Measurements from ENCODE around the gene EPS8L1.

GRCh38 chr19:55044286-55044685 lies 31.4 kb upstream of the EPS8L1 start:
- TF ChIP-seq CTCF (IDR thresholded peaks at IDR 0.05) = no peak
- no peak for TF ChIP-seq POLR2A (IDR thresholded peaks at IDR 0.05)
